Mucosa of stomach (tissue), 1 donor: ENCODE measurements around the gene ATP4B.

Source experiments
- H3K27me3 ChIP-seq: one replicate; pipeline ENCODE4 v1.7.0; 2013; ENCODE audit warnings: mild to moderate bottlenecking, low read length; ENCODE audit not compliant: control insufficient read depth, insufficient read depth
- H3K36me3 ChIP-seq: one replicate; pipeline ENCODE4 v1.7.0; 2013; ENCODE audit warnings: low read length; ENCODE audit not compliant: control insufficient read depth, insufficient read depth
- H3K4me1 ChIP-seq: one replicate; pipeline ENCODE4 v1.7.0; 2013; ENCODE audit warnings: mild to moderate bottlenecking, low read length; ENCODE audit not compliant: control insufficient read depth, insufficient read depth
- H3K4me3 ChIP-seq: one replicate; pipeline ENCODE4 v1.7.0; 2013; ENCODE audit warnings: low read length
- H3K9ac ChIP-seq: one replicate; pipeline ENCODE4 v1.7.0; 2013; ENCODE audit warnings: mild to moderate bottlenecking, low read length, moderate library complexity
- H3K9me3 ChIP-seq: one replicate; pipeline ENCODE4 v1.7.0; 2013; ENCODE audit warnings: mild to moderate bottlenecking, low read length, moderate library complexity; ENCODE audit not compliant: control insufficient read depth
- donor health status: Pancreatic carcinoma.

ATP4B gene

GRCh38 chr13:113665597-113666328 is 7.8 kb upstream of the ATP4B start:
- Histone ChIP-seq H3K9me3 (peaks cover 3% of the 10 kb centered on the region), H3K27me3 (no peaks in the 10 kb centered on the region), H3K4me3 (no peak overlapping the region), H3K4me1 (peaks cover 20% of the 10 kb centered on the region), H3K9ac (no peak overlapping the region), H3K36me3 (no peaks in the 10 kb centered on the region)

GRCh38 chr13:113664751-113665596 is 7.0 kb upstream of the ATP4B start:
- Histone ChIP-seq H3K4me3 (no peak overlapping the region), H3K4me1 (peaks cover 20% of the 10 kb centered on the region), H3K36me3 (no peaks in the 10 kb centered on the region), H3K27me3 (no peaks in the 10 kb centered on the region), H3K9ac (no peak overlapping the region), H3K9me3 (peaks cover 3% of the 10 kb centered on the region)

GRCh38 chr13:113663934-113664333 is 5.9 kb upstream of the ATP4B start:
- Histone ChIP-seq H3K9ac (no peak overlapping the region), H3K9me3 (peaks cover 3% of the 10 kb centered on the region), H3K4me1 (peaks cover 20% of the 10 kb centered on the region), H3K4me3 (no peak overlapping the region), H3K36me3 (no peaks in the 10 kb centered on the region), H3K27me3 (no peaks in the 10 kb centered on the region)

GRCh38 chr13:113661509-113661908 is 3.5 kb upstream of the ATP4B start:
- no peak overlapping the region for H3K4me3 ChIP-seq
- H3K4me1 ChIP-seq: peaks cover 37% of the 10 kb centered on the region
- H3K27me3 ChIP-seq: peaks cover 7% of the 10 kb centered on the region
- no peak overlapping the region for H3K9ac ChIP-seq
- no peaks in the 10 kb centered on the region for H3K36me3 ChIP-seq
- H3K9me3 ChIP-seq: peaks cover 3% of the 10 kb centered on the region

GRCh38 chr13:113660066-113660465 is 2.1 kb upstream of the ATP4B start:
- H3K36me3 ChIP-seq: no peaks in the 10 kb centered on the region

GRCh38 chr13:113659337-113659736 is 1.3 kb upstream of the ATP4B start:
- H3K36me3 ChIP-seq: no peaks in the 10 kb centered on the region
- H3K9ac ChIP-seq: no peak overlapping the region
- H3K27me3 ChIP-seq: peaks cover 7% of the 10 kb centered on the region
- peaks cover 3% of the 10 kb centered on the region for H3K9me3 ChIP-seq
- H3K4me3 ChIP-seq: no peak overlapping the region
- peaks cover 23% of the 10 kb centered on the region for H3K4me1 ChIP-seq

More at GRCh38 chr13:113660066-113660465, 2.1 kb upstream of the ATP4B start:
- H3K27me3 ChIP-seq: peaks cover 7% of the 10 kb centered on the region
- H3K9ac ChIP-seq: no peak overlapping the region
- peaks cover 30% of the 10 kb centered on the region for H3K4me1 ChIP-seq
- H3K9me3 ChIP-seq: peaks cover 3% of the 10 kb centered on the region
- no peak overlapping the region for H3K4me3 ChIP-seq

- Histone ChIP-seq H3K4me3 (no peak overlapping the region), H3K27me3 (peaks cover 7% of the 10 kb centered on the region), H3K9me3 (peaks cover 3% of the 10 kb centered on the region), H3K9ac (no peak overlapping the region), H3K4me1 (peaks cover 18% of the 10 kb centered on the region), H3K36me3 (no peaks in the 10 kb centered on the region)
Observed at GRCh38 chr13:113658836-113659235, 838 bp upstream of the ATP4B start.

- Histone ChIP-seq H3K27me3 (peaks cover 7% of the 10 kb centered on the region), H3K4me1 (peaks cover 18% of the 10 kb centered on the region), H3K36me3 (no peaks in the 10 kb centered on the region), H3K9ac (no peak overlapping the region), H3K4me3 (no peak overlapping the region), H3K9me3 (peaks cover 2% of the 10 kb centered on the region)
Observed at GRCh38 chr13:113656831-113657671, 947 bp downstream of the ATP4B start.

- no peaks in the 10 kb centered on the region for H3K36me3 ChIP-seq
- peaks cover 7% of the 10 kb centered on the region for H3K27me3 ChIP-seq
- H3K4me1 ChIP-seq: peaks cover 18% of the 10 kb centered on the region
- no peak overlapping the region for H3K4me3 ChIP-seq
- no peak overlapping the region for H3K9ac ChIP-seq
- H3K9me3 ChIP-seq: no peaks in the 10 kb centered on the region
Observed at GRCh38 chr13:113656003-113656588, 1.9 kb downstream of the ATP4B start.

- Histone ChIP-seq H3K27me3 (peaks cover 7% of the 10 kb centered on the region), H3K9me3 (no peaks in the 10 kb centered on the region), H3K4me1 (peaks cover 18% of the 10 kb centered on the region), H3K9ac (no peak overlapping the region), H3K36me3 (no peaks in the 10 kb centered on the region), H3K4me3 (no peak overlapping the region)
Observed at GRCh38 chr13:113655346-113656002, 2.5 kb downstream of the ATP4B start.
